ENCODE measurements around the gene KIR3DL3. TPM values are rescaled to one million over a fixed set of nuclear protein-coding genes. Genes with fewer than 3 reads are reported as not detected.

The KIR3DL3 gene
- polyA plus RNA-seq, 1 experiment, result not detected

GRCh38 chr19:54684527-54684926 is 39.7 kb upstream of the KIR3DL3 start:
- Histone ChIP-seq H3K36me3 (ENCODE audit: control insufficient read depth, insufficient read depth, low read length) (no peaks in the 10 kb centered on the region), H3K4me3 (ENCODE audit: low read depth, low read length) (no peak overlapping the region), H3K27me3 (ENCODE audit: control insufficient read depth, insufficient read depth, low read length) (no peaks in the 10 kb centered on the region)
- ChIA-PET CTCF (no interaction called here), POLR2A (no interaction called here)
- TF ChIP-seq CTCF (IDR thresholded peaks at IDR 0.05; ENCODE audit: insufficient read depth, low read depth, low read length), result no peak
- DNase-seq (ENCODE audit: low read depth), result no peak

DNA sequence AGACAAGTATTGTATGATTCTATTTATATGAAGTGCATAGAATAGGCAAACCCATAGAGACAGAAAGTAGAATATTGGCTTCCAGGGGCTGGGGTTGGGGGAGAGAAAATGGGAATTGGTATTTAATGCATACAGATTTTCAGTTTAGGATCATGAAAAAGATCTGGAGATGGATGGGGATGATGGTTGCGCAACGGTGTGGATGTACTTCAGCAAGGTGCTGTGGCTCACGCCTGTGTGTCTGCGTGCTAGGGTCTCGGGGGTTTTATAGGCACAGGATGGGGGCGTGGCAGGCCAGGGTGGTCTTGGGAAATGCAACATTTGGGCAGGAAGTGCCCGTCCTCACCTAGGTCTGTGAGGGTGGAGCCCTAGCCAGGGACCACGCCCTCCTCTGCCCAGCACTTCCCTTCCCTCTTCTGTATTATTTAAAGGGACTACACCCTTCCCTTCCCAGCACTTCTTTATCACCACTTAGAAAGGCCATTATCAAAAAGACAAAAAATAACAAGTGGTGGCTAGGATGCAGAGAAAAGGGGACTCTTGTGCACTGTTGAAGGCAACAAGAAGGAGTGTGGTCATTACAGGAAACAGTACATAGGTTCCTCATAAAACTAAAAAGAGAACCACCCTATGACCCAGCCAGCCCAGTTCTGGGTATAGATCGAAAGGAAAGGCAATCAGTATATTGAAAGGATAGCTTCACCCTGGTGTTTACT is 32.5 kb upstream of the KIR3DL3 start:
- CTCF ChIA-PET, result no interaction called here
- Histone ChIP-seq H3K27me3 (ENCODE audit: control insufficient read depth, insufficient read depth, low read length) (no peaks in the 10 kb centered on the region), H3K4me3 (ENCODE audit: low read depth, low read length) (no peak overlapping the region), H3K36me3 (ENCODE audit: control insufficient read depth, insufficient read depth, low read length) (no peaks in the 10 kb centered on the region)
- TF ChIP-seq CTCF (IDR thresholded peaks at IDR 0.05; ENCODE audit: insufficient read depth, low read depth, low read length), result no peak
- POLR2A ChIA-PET, result no interaction called here
- DNase-seq (ENCODE audit: low read depth), result no peak

- CTCF ChIA-PET, result no interaction called here
- POLR2A ChIA-PET, result no interaction called here
Measured at GRCh38 chr19:54692298-54692615, 32.0 kb upstream of the KIR3DL3 start.

GRCh38 chr19:54694648-54695047 is 29.6 kb upstream of the KIR3DL3 start:
- ChIA-PET POLR2A (no interaction called here), CTCF (interaction anchor here (0.6 to 1.6 kb wide), 2 partner anchors 18 to 40 kb away, joined by 3 to 4 read pairs; no protein-coding TSS in a partner anchor)
- no peak for DNase-seq (ENCODE audit: low read depth)
- Histone ChIP-seq H3K27me3 (ENCODE audit: control insufficient read depth, insufficient read depth, low read length) (no peaks in the 10 kb centered on the region), H3K4me3 (ENCODE audit: low read depth, low read length) (no peak overlapping the region), H3K36me3 (ENCODE audit: control insufficient read depth, insufficient read depth, low read length) (no peaks in the 10 kb centered on the region)
- no peak for TF ChIP-seq CTCF (IDR thresholded peaks at IDR 0.05; ENCODE audit: insufficient read depth, low read depth, low read length)

More at GRCh38 chr19:54692298-54692615, 32.0 kb upstream of the KIR3DL3 start:
- H3K27me3 ChIP-seq (ENCODE audit: control insufficient read depth, insufficient read depth, low read length), result no peaks in the 10 kb centered on the region
- no peak for TF ChIP-seq CTCF (IDR thresholded peaks at IDR 0.05; ENCODE audit: insufficient read depth, low read depth, low read length)
- no peak for DNase-seq (ENCODE audit: low read depth)
- H3K4me3 ChIP-seq (ENCODE audit: low read depth, low read length), result no peak overlapping the region
- H3K36me3 ChIP-seq (ENCODE audit: control insufficient read depth, insufficient read depth, low read length), result no peaks in the 10 kb centered on the region

DNA sequence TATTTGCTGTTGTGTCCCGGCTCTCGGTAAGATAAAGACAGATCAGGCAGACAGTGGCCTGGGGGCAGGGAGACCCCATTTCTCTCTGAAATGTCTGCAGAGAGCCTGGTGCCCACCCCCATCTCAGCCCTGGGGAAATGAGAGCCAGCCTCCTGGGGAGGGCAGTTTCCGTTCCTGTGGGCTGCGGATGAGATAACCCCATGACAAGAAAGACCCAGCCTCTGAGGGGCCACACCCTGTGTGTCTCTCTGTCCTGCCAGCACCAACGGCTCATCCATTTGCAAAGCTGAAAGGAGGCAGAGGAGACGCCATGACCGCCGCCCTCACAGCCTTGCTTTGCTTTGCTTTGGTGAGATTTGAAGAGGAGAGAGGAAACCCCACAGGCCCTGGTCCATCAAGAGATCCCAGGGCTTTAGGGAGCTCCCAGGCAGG is 28.1 kb upstream of the KIR3DL3 start:
- no peak for TF ChIP-seq CTCF (IDR thresholded peaks at IDR 0.05; ENCODE audit: insufficient read depth, low read depth, low read length)
- Histone ChIP-seq H3K4me3 (ENCODE audit: low read depth, low read length) (no peak overlapping the region), H3K36me3 (ENCODE audit: control insufficient read depth, insufficient read depth, low read length) (no peaks in the 10 kb centered on the region), H3K27me3 (ENCODE audit: control insufficient read depth, insufficient read depth, low read length) (no peaks in the 10 kb centered on the region)
- DNase-seq (ENCODE audit: low read depth), result no peak
- CTCF ChIA-PET, result no interaction called here
- POLR2A ChIA-PET, result no interaction called here
